ENCODE results near the gene SFI1.
"Not testable (repeated sequence)": the region's sequence is repeated elsewhere in the genome, so short reads cannot be mapped to it uniquely, and the experiment has no call there.

SFI1 gene

GRCh38 chr22:31496007-31496734 lies at the start of gene SFI1:
Gene SFI1 (plus strand): TSS chr22:31496536. CDS start chr22:31508285, 11,749 bp downstream.
- DNase-seq = peak; percentile 98

DNA sequence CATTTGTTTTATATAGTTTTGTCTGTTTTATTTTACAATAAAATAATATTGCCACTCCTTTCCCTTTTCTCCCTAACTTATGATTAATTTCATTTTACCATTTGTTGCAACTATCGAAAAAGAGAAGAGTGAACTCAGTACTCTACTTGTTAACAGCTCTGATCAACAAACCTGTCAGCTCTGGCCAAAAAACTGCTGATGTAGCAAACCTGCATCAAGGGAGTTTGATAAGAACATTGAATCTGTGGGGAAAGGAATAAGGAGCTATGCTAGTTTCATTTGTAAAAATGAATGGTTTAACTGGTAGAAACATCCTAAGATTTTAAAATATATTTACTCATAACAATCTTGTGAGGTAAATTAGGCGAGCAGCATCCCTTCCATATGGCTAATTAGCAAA lies 49.6 kb upstream of the SFI1 start:
- no peak for DNase-seq

- DNase-seq = no peak
These were observed 49.0 kb upstream of the SFI1 start for GRCh38 chr22:31447337-31447736.

GRCh38 chr22:31448382-31448781 lies 48.0 kb upstream of the SFI1 start:
- DNase-seq = no peak

- DNase-seq = no peak
These were observed 46.8 kb upstream of the SFI1 start for GRCh38 chr22:31449506-31449905.

GRCh38 chr22:31451709-31452571 lies 44.4 kb upstream of the SFI1 start:
- no peak for DNase-seq

DNA sequence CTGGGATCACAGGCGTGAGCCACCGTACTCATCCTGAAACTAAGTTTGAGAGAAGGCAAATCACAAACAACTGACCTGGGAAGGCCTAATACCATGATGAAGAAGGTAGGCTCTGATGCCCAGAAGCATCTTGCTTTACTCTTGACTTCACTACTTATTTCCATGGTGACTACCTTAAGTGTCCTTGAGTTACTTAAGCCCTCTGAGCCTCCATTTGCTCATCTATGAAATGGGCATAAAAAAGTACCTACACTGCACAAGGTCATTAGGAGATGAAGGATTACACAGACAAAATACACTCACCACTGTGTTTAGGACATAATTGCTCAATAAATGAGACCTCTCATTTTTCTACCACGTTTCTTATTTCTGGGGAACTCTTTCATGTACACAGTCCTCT lies 34.6 kb upstream of the SFI1 start:
- DNase-seq = no peak

DNA sequence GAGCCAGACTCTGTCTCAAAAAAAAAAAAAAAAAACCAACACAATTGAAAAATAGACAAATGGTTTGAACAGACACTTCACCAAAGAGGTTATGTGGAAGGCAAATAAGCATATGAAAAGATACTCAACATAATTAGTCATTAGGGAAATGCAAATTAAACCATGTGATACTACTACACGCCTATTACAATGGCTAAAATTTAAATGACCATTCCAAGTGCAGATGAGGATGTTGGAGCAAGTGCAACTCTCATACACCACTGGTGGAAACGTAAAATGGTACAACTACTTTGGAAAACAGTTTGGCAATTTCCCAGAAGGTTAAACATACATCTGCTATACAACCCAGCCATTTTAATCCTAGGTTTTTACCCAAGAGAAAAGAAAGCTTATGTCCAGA lies 31.0 kb upstream of the SFI1 start:
- DNase-seq = no peak

DNA sequence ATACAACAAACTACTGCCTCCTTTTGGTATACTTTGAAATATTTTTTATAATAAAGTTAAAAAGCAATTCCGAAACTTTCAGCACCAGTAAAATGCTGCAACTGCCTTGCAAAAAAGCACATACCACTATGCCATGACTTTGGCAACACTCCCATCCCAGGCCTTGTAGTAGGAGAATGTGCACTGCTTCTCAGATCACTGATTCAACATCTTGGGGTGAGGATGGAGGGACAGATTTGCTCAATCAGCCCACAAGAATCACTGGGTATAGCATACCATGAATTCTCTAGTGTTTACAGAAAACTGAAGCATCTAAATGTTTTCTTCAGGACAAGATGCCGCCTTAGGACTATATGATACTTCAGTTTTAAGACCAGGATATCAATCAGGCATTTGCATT lies 21.6 kb upstream of the SFI1 start:
- no peak for DNase-seq

GRCh38 chr22:31475800-31476199 lies 20.5 kb upstream of the SFI1 start:
- no peak for DNase-seq

DNA sequence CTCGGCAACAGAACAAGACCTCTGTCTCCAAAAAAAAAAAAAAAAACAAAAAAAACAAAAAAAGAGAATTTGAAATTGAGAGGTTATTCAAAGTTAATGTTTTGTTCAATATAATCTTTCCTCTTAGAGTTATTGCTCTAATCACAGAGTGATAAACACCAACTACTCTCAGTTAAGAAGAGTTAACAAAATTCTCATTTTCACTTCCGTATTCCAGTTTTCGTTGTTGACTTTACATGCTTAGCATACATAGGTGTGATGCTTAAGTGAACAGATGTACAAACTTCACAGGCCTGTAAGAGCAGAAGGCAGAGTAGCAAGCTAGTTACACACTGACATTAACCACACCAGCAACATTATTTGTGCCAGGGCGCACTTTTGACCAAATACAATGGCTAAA lies 19.0 kb upstream of the SFI1 start:
- DNase-seq = no peak

- no peak for DNase-seq
These were observed 15.2 kb upstream of the SFI1 start for GRCh38 chr22:31481129-31481528.

DNA sequence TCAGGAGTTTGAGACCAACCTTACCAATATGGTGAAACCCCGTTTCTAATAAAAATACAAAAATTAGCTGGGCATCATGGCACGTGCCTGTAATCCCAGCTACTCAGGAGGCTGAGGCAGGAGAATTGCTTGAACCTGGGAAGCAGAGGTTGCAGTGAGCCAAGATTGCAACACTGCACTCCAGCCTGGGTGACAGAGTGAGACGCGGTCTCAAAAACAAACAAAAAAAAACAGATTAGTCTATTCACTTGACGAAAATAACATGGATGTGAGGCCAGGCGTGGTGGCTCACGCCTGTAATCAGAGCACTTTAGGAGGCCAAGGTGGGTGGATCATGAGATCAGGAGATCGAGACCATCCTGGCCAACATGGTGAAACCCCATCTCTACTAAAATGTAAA lies 13.9 kb upstream of the SFI1 start:
- DNase-seq = not testable (repeated sequence)

DNA sequence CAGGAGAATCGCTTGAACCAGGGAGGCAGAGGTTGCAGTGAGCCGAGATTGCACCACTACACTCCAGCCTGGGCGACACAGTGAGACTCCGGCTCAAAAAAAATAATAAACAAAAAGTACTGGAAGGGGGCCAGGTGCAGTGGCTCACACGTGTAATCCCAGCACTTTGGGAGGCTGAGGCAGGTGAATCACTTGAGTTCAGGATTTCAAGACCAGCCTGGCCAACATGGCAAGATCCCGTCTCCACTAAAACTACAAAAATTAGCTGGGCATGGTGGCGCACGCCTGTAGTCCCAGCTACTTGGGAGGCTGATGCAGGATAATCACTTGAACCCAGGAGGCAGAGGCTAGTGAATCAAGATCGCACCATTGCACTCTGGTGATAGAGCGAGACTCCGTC lies 10.0 kb upstream of the SFI1 start:
- DNase-seq = not testable (repeated sequence)

- no peak for DNase-seq
These were observed 9.4 kb upstream of the SFI1 start for GRCh38 chr22:31486951-31487350.

GRCh38 chr22:31488346-31488883 lies 7.9 kb upstream of the SFI1 start:
- no peak for DNase-seq

- peak; percentile 26 for DNase-seq
These were observed 7.2 kb upstream of the SFI1 start for GRCh38 chr22:31488988-31489617.

DNA sequence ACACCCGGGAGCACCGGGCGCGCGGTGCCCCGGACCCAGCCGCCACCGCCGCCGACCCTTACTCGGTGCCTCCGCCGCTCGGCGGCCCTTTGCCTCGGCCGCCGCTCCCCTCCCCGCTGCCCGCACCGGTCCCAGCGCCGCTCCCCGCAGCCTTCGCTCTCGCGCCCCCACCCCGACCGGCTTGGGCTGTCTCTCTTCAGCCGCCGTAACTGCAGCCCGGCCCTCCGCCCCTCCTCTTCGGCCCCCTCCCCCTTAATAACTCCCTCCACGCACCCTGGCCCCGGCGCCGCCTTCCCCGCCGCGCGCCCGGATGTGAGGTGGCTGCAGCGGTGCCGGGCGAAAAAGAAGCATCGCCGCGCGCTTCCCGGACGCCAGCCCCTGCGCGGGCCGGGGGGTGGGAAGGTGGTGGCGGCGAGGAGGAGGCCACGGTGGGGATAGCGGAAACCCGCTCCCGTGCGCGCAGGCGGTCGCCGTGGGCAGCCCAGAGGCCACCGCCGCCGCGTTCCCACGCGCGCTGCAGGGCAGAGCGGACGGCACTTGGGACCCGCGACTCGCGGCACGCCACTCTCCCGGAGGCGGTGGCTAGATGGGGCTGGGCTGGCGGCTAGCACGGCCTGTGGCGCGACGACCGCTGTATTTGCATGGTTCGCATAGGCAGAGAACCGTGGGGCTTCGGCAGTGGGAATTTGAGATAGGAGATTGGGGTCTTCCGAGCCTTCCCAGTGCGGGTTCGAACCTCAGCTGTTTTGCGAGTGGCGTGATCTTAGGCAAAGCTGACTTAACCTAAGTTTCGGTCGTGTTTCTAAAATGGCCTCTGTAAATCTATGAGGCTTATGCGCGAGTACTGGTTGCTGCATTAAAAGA lies 6.5 kb upstream of the SFI1 start, which contains the start of gene EIF4ENIF1:
TSS of gene EIF4ENIF1 (minus strand) at position 211 of the 864 bp plus-strand sequence. CDS start 1,124 bp downstream, outside the sequence.
- DNase-seq = peak; percentile 88

DNA sequence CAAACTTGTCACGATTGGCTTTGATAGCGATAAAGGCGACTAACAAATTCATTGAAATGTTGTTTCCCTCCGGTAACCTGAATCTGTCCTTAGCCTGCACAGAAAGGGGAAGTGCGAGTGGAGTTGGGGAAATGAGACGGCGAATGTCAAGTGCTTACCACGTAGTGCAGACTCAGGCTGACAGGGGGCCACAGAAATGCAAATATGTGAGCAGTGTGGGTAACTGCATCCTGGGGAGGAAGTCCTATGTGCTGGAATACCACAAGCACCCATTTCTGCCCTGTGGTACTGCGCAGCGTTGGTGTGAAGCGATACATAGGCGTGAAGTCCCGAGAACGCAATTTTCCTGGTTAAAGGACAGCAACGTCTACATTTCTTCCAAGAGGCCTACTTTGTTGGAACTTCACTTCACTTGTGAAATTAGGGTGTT lies 5.8 kb upstream of the SFI1 start:
- peak; percentile 49 for DNase-seq

DNA sequence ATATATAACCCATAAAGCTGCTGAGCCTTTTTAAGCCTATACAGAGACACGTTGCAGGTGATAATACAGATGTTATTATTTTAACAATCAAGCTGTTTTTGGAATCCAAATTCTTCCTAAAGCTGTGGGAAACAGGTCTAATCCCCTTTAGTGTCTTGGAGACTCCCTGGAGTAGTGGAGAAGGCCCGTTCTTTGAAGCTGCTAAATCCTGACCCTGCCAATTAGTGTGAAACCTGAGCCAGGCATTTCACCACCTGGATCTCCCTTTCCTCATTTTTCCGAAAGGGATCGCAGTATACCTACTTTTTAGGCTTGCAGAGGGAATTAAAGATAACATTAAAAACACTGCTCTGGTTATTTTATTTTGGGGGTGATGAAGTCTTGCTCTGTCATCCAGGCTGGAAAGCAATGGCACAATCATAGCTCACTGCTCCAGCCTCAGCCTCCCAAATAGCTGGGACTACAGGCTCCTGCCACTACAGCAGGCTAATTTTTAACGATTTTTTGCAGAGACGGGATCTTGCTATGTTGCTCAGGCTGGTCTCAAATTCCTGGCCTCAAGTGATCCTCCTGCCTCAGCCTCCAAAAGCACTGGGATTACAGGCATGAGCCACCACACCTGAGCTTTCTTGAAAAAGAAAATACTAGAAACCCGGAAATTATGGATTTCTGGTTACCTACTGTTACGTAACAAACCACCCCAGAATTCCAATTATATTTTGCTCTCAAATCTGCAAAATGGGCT lies 4.9 kb upstream of the SFI1 start:
- no peak for DNase-seq

GRCh38 chr22:31492151-31492550 lies 4.2 kb upstream of the SFI1 start:
- DNase-seq = no peak
